Skeletal muscle tissue (tissue), 4 donors: Measurements from ENCODE around the gene KCNAB1. TPM values are rescaled to one million over a fixed set of nuclear protein-coding genes. Genes with fewer than 3 reads are reported as not detected.

ENCODE experiments used
- H3K27ac ChIP-seq: one replicate; pipeline ENCODE4 v1.7.0; 2013; ENCODE audit warnings: mild to moderate bottlenecking, low read depth, low read length, inconsistent platforms
- H3K27me3 ChIP-seq, 3 donors: one replicate each; pipeline ENCODE4 v1.7.0; 2013; ENCODE audit warnings: low read length in 3 of 3; ENCODE audit not compliant: control insufficient read depth in 3 of 3, insufficient read depth in 3 of 3
- H3K36me3 ChIP-seq, 3 donors: one replicate each; pipeline ENCODE4 v1.7.0; 2013; ENCODE audit warnings: low read length in 3 of 3; ENCODE audit not compliant: control insufficient read depth in 3 of 3, insufficient read depth in 3 of 3
- H3K4me1 ChIP-seq, 3 donors: one replicate each; pipeline ENCODE4 v1.7.0; 2013; ENCODE audit warnings: low read length in 3 of 3, mild to moderate bottlenecking in 3 of 3; ENCODE audit not compliant: control insufficient read depth in 3 of 3, insufficient read depth in 3 of 3
- H3K4me3 ChIP-seq, 3 donors: one replicate each; pipeline ENCODE4 v1.7.0; 2013; ENCODE audit warnings: low read length in 3 of 3
- H3K9ac ChIP-seq, 3 donors: one replicate each; pipeline ENCODE4 v1.7.0; 2013; ENCODE audit warnings: low read length in 3 of 3, mild to moderate bottlenecking in 3 of 3, moderate library complexity in 2 of 3, low read depth in 1 of 3
- H3K9me3 ChIP-seq, 3 donors: one replicate each; pipeline ENCODE4 v1.7.0; 2013; ENCODE audit warnings: low read length in 3 of 3; ENCODE audit not compliant: control insufficient read depth in 3 of 3
- total RNA-seq: library from RNA; depleted of rRNA; stranded (reverse); fragments of >200 nt; gene quantifications from one replicate; pipeline ENCODE4 v1.2.3, GENCODE V29; 2014
- donor health status: Osteomylitis.

The KCNAB1 gene
- total RNA-seq, 1 donor from 2014 or later = 4.2 TPM

GRCh38 chr3:156102267-156102931 is 18.0 kb upstream of the KCNAB1 start:
- Histone ChIP-seq H3K9me3 (no peaks in the 10 kb centered on the region), H3K4me3 (no peak overlapping the region), H3K36me3 (no peaks in the 10 kb centered on the region), H3K4me1 (no peaks in the 10 kb centered on the region), H3K9ac (no peak overlapping the region), H3K27ac (no peak overlapping the region), H3K27me3 (no peaks in the 10 kb centered on the region)

GRCh38 chr3:156106721-156107373 is 13.5 kb upstream of the KCNAB1 start:
- no peaks in the 10 kb centered on the region for H3K9me3 ChIP-seq
- H3K4me3 ChIP-seq = no peak overlapping the region
- H3K27ac ChIP-seq = no peak overlapping the region
- H3K9ac ChIP-seq = no peak overlapping the region
- H3K36me3 ChIP-seq = no peaks in the 10 kb centered on the region
- no peaks in the 10 kb centered on the region for H3K27me3 ChIP-seq
- peaks cover 0 to 5% (median 0%) of the 10 kb centered on the region in 3 donors for H3K4me1 ChIP-seq

GRCh38 chr3:156107504-156107903 is 12.9 kb upstream of the KCNAB1 start:
- no peak overlapping the region for H3K4me3 ChIP-seq

GRCh38 chr3:156108616-156109015 is 11.8 kb upstream of the KCNAB1 start:
- Histone ChIP-seq H3K36me3 (no peaks in the 10 kb centered on the region), H3K27me3 (no peaks in the 10 kb centered on the region), H3K9me3 (no peaks in the 10 kb centered on the region), H3K9ac (no peak overlapping the region), H3K27ac (no peak overlapping the region), H3K4me3 (no peak overlapping the region), H3K4me1 (peaks cover 0 to 5% (median 0%) of the 10 kb centered on the region in 3 donors)

More at GRCh38 chr3:156107504-156107903, 12.9 kb upstream of the KCNAB1 start:
- peaks cover 0 to 5% (median 0%) of the 10 kb centered on the region in 3 donors for H3K4me1 ChIP-seq
- H3K27me3 ChIP-seq = no peaks in the 10 kb centered on the region
- H3K27ac ChIP-seq = no peak overlapping the region
- no peak overlapping the region for H3K9ac ChIP-seq
- H3K36me3 ChIP-seq = no peaks in the 10 kb centered on the region
- H3K9me3 ChIP-seq = no peaks in the 10 kb centered on the region

GRCh38 chr3:156109989-156110388 is 10.4 kb upstream of the KCNAB1 start:
- Histone ChIP-seq H3K27me3 (no peaks in the 10 kb centered on the region), H3K9ac (no peak overlapping the region), H3K36me3 (no peaks in the 10 kb centered on the region), H3K4me3 (no peak overlapping the region), H3K9me3 (no peaks in the 10 kb centered on the region), H3K4me1 (peaks cover 0 to 5% (median 0%) of the 10 kb centered on the region in 3 donors), H3K27ac (no peak overlapping the region)

GRCh38 chr3:156126467-156126866 is 6.1 kb downstream of the KCNAB1 start:
- H3K36me3 ChIP-seq = no peaks in the 10 kb centered on the region
- no peaks in the 10 kb centered on the region for H3K9me3 ChIP-seq
- no peak overlapping the region for H3K9ac ChIP-seq
- no peaks in the 10 kb centered on the region for H3K27me3 ChIP-seq
- H3K27ac ChIP-seq = no peak overlapping the region
- no peak overlapping the region for H3K4me3 ChIP-seq
- no peaks in the 10 kb centered on the region for H3K4me1 ChIP-seq

- Histone ChIP-seq H3K27me3 (no peaks in the 10 kb centered on the region), H3K4me3 (no peak overlapping the region), H3K4me1 (peaks cover 0 to 10% (median 3%) of the 10 kb centered on the region in 3 donors), H3K9me3 (no peaks in the 10 kb centered on the region), H3K36me3 (no peaks in the 10 kb centered on the region), H3K27ac (no peak overlapping the region), H3K9ac (no peak overlapping the region)
These were observed 10.9 kb downstream of the KCNAB1 start for GRCh38 chr3:156131241-156131640.

GRCh38 chr3:156131799-156132198 is 11.4 kb downstream of the KCNAB1 start:
- H3K27ac ChIP-seq = no peak overlapping the region
- H3K36me3 ChIP-seq = no peaks in the 10 kb centered on the region

GRCh38 chr3:156132313-156132712 is 11.9 kb downstream of the KCNAB1 start:
- H3K36me3 ChIP-seq = no peaks in the 10 kb centered on the region
- H3K4me1 ChIP-seq = peaks cover 0 to 10% (median 3%) of the 10 kb centered on the region in 3 donors
- no peak overlapping the region for H3K9ac ChIP-seq
- H3K27me3 ChIP-seq = no peaks in the 10 kb centered on the region
- H3K9me3 ChIP-seq = no peaks in the 10 kb centered on the region
- no peak overlapping the region for H3K27ac ChIP-seq
- no peak overlapping the region for H3K4me3 ChIP-seq

More at GRCh38 chr3:156131799-156132198, 11.4 kb downstream of the KCNAB1 start:
- Histone ChIP-seq H3K4me3 (no peak overlapping the region), H3K9ac (no peak overlapping the region), H3K4me1 (peaks cover 0 to 10% (median 3%) of the 10 kb centered on the region in 3 donors), H3K9me3 (no peaks in the 10 kb centered on the region), H3K27me3 (no peaks in the 10 kb centered on the region)

- no peak overlapping the region for H3K9ac ChIP-seq
- H3K27ac ChIP-seq = no peak overlapping the region
- no peak overlapping the region for H3K4me3 ChIP-seq
- H3K9me3 ChIP-seq = no peaks in the 10 kb centered on the region
- peaks cover 0 to 10% (median 3%) of the 10 kb centered on the region in 3 donors for H3K4me1 ChIP-seq
- no peaks in the 10 kb centered on the region for H3K36me3 ChIP-seq
- no peaks in the 10 kb centered on the region for H3K27me3 ChIP-seq
These were observed 12.7 kb downstream of the KCNAB1 start for GRCh38 chr3:156133076-156133475.
